AG04449 (cell line): ENCODE results near the gene DCAF11.

Experiments used
- CTCF ChIA-PET: fragments of 350-600 bp; formaldehyde crosslinking; extraction: SDS; loops from one replicate; lab custom pipeline; 2021; ENCODE audit warnings: antibody characterized with exemption; lab: Yijun Ruan, JAX
- POLR2A ChIA-PET: fragments of 400-600, 350-600 bp; formaldehyde crosslinking; extraction: SDS; loops from one replicate; lab custom pipeline; 2020; ENCODE audit warnings: antibody characterized with exemption, inconsistent platforms; lab: Yijun Ruan, JAX
- DNase-seq: peaks from one replicate; pipeline ENCODE4 v3.0.0-alpha.2; 2010; ENCODE audit warnings: low read depth, low spot score
- H3K4me3 ChIP-seq: 2 replicates; pipeline ENCODE4 v1.5.1; 2011; ENCODE audit warnings: low read depth, mild to moderate bottlenecking, control low read depth, low read length
- CTCF ChIP-seq: IDR thresholded peaks from one replicate; pipeline ENCODE4 v1.5.1; 2011; ENCODE audit warnings: mild to moderate bottlenecking, moderate library complexity, low read length, control low read depth, inconsistent platforms; ENCODE audit not compliant: insufficient read depth; ENCODE audit errors: missing control alignments

Gene DCAF11

GRCh38 chr14:24141097-24141880 lies 26.7 kb downstream of the DCAF11 start, which contains the start of gene EMC9:
Gene EMC9 (minus strand): TSS chr14:24141591. CDS start chr14:24141304, 287 bp downstream.
- ChIA-PET CTCF (interaction anchor here (0.6 to 2.1 kb wide), 11 partner anchors 14 to 169 kb away, joined by 3 to 15 read pairs (median 4); partner anchors contain the start of genes CIDEB, DCAF11, IRF9 and NRL), POLR2A (interaction anchor here (1.0 to 1.5 kb wide), 7 partner anchors 9 to 158 kb away, joined by 3 to 7 read pairs (median 5); partner anchors contain the start of genes DCAF11, DHRS1, IRF9 and NOP9)
- TF ChIP-seq CTCF: peak; percentile 56
- peak within 1 kb of the TSS; percentile 97 for H3K4me3 ChIP-seq
- peak; percentile 94 for DNase-seq

GRCh38 chr14:24143511-24143910 lies 28.9 kb downstream of the DCAF11 start:
- CTCF ChIA-PET: interaction anchor here (0.7 to 4.4 kb wide), 6 partner anchors 17 to 166 kb away, joined by 3 to 22 read pairs (median 4); partner anchors contain the start of genes IRF9 and LTB4R2

GRCh38 chr14:24144451-24144850 lies 29.9 kb downstream of the DCAF11 start:
- ChIA-PET POLR2A (no interaction called here), CTCF (interaction anchor here (1.1 to 4.4 kb wide), 3 partner anchors 17 to 73 kb away, joined by 3 to 22 read pairs (median 4); partner anchors contain the start of gene IRF9)
- no peak for TF ChIP-seq CTCF
- no peak overlapping the region for H3K4me3 ChIP-seq
- no peak for DNase-seq

More at GRCh38 chr14:24143511-24143910, 28.9 kb downstream of the DCAF11 start:
- no peak for TF ChIP-seq CTCF
- POLR2A ChIA-PET: no interaction called here
- DNase-seq: no peak
- no peak overlapping the region for H3K4me3 ChIP-seq

- ChIA-PET POLR2A (interaction anchor here (2.5 kb wide), 1 partner anchor 31 kb away, joined by 14 read pairs; the partner anchor contains the start of genes DCAF11 and NRL), CTCF (interaction anchor here (0.9 to 8.8 kb wide), 7 partner anchors 8 to 163 kb away, joined by 4 to 165 read pairs (median 11); partner anchors contain the start of genes CIDEB and IRF9)
- peak overlapping the region; percentile 79 for H3K4me3 ChIP-seq
- no peak for DNase-seq
- TF ChIP-seq CTCF: no peak
These were observed 30.6 kb downstream of the DCAF11 start for GRCh38 chr14:24145219-24145618.

- no peak for TF ChIP-seq CTCF
- ChIA-PET POLR2A (interaction anchor here (0.5 to 2.5 kb wide), 7 partner anchors 10 to 42 kb away, joined by 3 to 14 read pairs (median 5); partner anchors contain the start of genes DCAF11, IPO4, IRF9 and NRL), CTCF (interaction anchor here (0.9 to 8.8 kb wide), 8 partner anchors 9 to 162 kb away, joined by 3 to 165 read pairs (median 11); partner anchors contain the start of genes CIDEB and IRF9)
- H3K4me3 ChIP-seq: peak overlapping the region; percentile 79
- no peak for DNase-seq
These were observed 31.3 kb downstream of the DCAF11 start for GRCh38 chr14:24145690-24146452.
